HT1080 (cell line): ENCODE data around the gene HYPK. TPM values are rescaled to one million over a fixed set of nuclear protein-coding genes. Genes with fewer than 3 reads are reported as not detected.
"Not testable (repeated sequence)": the region's sequence is repeated elsewhere in the genome, so short reads cannot be mapped to it uniquely, and the experiment has no call there.

ENCODE experiments used
- DNase-seq: peaks from one replicate; pipeline ENCODE4 v3.0.0-alpha.2; 2015; ENCODE audit warnings: low read depth
- total RNA-seq: library from RNA; depleted of rRNA; stranded (reverse); fragments of >200 nt; shearing (Covaris generic); gene quantifications from 2 replicates; pipeline ENCODE4 v1.2.3, GENCODE V29; 2014

The HYPK gene
- total RNA-seq, 1 experiment from 2014 or later = 26.9 TPM

DNA sequence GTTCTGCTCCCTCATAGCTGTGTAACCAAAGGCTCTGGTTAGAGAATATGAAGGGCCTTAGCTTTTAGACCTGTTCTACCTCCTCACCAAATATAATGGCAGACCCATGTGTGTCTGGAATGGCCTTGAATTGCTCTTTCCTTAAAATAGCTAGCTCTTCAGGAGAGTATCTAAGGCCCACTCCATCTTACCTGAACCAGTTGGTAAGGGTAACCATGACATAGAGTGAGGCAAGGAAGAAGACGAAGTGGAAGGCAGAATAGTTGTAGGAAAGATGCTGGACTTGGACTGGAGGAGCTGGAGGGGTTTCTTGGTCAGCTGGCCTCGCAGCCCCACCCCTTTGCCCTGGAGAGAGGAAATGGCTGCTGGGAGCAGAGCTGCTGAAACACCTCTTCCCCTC is 5.2 kb upstream of the HYPK start:
- DNase-seq = no peak

DNA sequence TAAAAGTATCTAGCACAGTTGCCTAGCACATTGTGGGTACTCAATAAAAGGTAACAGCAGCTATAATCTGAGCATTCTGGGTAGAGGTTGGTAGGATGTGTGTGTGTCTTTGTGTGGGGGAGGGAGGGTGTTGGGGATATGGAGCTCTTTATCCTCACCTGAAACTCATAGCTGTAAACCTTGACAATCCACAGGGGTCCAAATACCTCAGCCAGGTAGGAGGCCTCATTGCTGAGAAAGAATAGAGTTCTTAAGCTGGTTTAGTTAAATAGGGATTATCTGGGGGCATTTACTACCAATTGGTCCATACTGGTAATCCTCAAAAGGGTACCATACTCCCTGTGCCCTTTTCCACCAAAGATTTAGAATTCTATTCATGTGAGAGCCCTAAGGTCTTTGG is 4.4 kb upstream of the HYPK start:
- no peak for DNase-seq

DNA sequence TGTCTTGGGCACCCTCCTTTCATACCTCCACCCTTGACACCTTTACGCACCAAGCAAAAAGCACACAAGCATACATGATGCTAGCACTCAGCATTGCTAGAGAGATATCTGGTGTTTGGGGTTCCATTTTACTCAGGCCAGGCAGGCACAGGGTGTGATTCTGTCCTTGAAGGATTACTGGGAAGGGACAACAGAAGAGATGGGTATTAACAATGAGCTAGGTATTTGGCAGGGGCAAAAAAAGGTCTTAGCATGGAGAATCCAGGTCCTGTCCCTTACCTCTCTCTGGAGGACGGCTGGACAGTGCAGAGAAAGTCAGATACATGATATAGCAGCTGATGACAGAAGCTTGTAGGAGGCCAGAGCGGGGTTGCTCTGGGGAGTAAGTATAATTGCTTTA is 3.8 kb upstream of the HYPK start:
- no peak for DNase-seq

DNA sequence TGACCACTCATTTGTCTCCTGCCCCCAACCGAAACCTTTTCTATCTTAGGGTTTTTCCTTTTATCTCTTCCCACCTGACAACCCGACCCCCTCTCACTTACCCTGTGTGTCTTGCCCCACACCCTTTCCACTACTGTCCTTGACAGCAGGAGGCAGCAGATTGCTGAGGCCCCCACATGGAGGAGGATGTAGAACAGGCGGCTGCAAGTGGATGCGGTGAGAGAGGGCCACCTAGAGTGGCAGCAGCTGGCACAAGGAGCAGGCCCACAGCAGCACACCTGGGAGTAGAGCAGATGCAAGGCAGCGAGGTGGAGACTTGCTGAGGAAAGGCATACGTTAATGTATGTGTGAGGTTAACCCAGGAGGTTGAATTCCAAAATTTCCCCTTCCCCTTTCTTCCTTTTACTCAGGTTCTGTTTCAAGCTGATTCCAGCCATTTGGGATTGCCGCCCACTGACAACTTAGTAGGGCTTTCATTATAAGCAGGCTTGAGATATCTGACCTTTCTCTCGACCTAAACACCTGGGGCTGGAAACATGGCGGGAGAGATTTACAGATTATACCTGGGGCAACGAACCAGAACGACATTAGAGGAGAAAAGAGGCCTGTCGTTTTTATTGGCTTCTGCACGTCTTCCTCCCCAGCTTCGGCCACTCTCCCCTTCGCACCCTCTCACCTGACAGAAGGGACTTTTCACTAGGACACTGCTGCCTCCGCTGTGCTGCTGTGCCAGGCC is 1.0 kb upstream of the HYPK start:
- no peak for DNase-seq

DNA sequence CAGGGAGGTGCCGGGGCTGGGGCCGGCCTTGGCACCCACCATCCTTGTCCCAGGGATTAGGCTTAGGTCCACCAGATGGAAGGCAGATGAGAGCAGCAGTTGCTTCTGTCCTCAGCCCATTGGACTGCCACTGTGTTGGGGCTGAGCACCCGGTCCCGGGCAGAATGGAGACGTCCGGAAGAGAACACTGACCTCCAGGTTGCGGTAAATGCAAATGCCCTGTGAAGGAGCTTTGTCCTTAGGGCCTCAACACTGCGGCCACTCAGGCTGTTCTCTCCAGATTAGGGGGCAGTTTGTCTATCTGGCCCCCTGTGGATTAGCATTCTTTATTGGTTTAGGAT is 484 bp upstream of the HYPK start, which contains the start of gene SERINC4:
Gene SERINC4 (minus strand): TSS at position 276 of the 341 bp plus-strand sequence. CDS start 234 bp downstream, at position 42.
- no peak for DNase-seq

DNA sequence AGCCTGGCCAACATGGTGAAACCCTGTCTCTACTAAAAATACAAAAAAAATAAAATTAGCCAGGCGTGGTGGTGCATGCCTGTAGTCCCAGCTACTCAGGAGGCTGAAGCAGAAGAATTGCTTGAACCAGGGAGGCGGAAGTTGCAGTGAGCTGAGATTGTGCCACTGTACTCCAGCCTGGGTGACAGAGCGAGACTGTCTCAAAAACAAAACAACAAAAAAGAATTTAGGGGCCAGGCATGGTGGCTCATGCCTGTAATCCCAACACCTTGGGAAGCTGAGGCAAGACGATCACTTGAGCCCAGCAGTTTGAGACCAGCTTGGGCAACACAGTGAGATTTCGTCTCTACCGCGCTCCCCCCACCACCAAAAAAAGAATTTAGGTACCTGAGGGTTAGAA is 2.3 kb downstream of the HYPK start:
- DNase-seq = not testable (repeated sequence)

DNA sequence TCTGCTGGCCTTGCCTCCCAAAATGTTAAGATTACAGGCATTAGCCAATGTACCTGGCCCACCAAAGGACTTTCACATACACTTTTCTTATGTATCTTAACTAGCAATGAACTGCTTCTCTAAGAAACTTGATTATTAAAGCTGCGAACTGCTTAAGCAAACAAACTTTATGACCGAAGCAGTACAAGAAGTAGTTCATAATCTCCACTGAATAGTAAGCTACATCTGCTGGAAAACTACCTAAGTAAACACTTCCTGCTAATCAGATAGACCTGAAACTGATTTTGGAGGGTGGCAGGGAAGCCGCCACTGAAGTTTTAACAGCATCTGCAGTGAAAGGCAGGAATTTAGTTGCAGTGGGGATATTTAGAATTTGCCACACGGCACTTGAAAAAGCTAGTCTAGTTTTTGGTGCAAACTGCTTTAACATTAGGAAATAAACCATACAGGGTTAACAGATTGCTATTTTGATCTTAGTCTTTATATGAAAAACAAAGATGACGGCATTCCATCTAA is 8.1 kb downstream of the HYPK start:
- DNase-seq = no peak

DNA sequence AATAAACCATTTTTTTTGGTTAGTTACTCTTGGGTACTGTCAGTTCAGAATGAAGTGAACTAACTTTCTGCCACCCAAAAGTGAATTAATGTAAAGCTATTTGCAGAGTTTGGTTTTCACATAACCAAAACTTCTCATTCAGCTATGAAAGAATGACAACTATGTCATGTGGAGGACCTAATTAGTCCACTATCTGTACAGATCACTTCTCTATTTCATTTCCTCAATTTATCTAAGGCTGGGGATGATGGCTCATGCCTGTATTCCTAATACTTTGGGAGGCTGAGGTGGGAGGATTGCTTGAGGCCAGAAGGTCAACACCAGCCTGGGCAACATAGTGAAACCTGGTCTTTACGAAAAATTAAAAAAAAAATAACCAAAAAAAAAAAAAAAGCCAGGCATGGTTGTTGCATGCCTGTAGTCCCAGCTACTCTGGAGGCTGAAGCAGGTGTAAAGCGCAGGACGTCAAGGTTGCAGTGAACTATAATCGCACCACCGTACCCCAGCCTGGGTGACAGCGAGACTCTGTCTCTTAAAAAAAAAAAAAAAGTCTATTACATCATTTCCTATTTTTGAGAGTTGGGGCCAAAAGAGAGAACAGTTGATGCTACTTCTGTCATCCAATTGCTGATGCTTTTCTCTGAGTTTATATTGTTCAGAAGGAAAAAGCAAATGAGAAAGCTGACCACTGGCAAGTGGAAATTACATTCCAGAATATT is 8.7 kb downstream of the HYPK start:
- no peak for DNase-seq

DNA sequence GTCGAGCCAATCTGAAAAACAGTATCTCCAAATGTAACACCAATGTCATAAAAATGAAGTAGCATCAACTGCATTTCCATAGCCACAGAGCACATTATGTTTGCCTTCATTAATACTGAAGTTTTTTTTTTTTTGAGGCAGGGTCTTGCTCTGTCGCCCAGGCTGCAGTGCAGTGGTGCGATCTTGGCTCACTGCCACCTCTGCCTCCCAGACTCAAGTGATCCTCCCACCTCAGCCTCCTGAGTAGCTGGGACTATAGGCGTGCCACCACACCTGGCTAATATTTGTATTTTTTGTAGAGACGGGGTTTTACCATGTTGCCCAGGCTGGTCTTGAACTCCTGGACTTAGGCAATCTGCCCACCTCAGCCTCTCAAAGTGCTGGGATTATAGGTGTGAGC is 14.7 kb downstream of the HYPK start:
- DNase-seq = not testable (repeated sequence)

DNA sequence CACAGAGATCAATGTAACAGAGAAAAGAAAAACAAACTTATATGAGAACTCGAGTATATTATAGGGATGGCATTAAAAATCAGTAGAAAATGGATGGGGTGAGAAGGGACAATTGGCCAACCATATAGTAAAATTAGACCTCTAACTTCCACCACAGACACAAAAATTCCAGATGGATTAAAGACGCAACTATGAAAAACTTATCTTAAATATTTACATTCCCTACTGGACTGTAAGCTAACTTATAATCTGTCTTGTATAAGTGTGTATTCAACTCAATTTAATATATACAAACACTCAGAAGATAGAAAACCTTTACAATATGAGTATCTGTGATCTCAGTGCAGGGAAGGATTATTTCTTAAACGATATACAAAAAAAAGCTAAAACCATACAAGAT is 21.1 kb downstream of the HYPK start:
- no peak for DNase-seq

DNA sequence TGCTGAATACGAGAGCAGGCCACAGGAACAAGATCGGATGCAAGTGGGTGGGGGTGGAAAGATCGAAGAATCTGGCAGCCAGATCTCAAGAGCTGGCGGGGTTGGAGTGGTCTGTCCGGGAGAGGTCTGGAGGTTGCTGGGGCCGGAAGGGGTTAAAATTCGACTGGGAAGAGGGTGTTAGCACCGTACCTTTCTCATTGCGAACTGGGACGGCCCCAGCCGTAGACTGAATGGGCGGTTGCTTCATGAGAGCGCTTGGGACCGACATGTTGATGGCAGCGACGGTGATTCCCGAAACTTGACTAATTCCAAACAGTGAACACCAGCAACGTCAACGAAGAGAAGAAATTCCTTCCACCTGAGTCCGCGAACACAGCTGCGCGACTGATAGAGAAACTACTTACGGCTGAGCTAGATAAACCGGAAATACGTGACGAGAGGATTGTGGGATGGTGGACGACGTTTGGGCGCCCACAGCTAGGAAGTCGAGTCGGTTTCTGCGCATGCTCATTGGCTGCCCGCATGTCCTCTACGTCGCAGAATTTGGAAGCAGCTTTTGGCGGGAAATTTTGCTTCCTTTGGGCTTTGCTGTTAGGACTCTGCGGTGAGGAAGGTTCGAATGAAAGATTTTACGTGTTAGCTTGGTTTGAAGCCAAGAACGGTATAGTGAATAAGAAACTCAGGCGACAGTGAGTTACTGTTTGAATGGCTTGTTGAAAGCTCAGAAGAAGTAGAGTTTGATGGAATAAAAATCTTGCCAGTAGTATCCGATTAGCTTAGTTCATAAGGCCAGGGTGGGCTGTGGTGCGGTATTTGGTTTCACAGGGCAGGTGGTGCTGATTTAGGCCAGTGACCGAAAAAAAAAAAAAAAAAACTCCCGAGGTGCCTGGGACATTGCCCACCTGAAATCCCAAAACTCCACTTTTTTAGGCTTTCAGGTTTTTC is 24.2 kb downstream of the HYPK start, which contains the start of gene MFAP1:
Gene MFAP1 (minus strand): TSS at position 389 of the 945 bp plus-strand sequence. CDS start 121 bp downstream, at position 268.
- peak; percentile 95 for DNase-seq

DNA sequence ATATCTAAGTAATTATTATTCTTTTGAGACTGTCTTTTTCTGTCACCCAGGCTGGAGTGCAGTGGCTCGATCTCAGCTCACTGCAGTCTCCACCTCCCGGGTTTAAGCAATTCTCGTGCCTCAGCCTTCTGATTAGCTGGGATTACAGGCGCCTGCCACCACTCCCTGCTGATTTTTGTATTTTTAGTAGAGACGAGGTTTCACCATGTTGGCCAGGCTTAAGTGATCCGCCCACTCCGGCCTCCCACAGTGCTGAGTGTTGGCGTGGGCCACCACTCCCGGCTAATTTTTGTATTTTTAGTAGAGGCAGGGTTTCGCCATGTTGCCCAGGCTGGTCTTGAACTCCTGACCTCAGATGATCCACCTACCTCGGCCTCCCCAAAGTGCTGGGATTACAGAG is 24.9 kb downstream of the HYPK start:
- DNase-seq = not testable (repeated sequence)

DNA sequence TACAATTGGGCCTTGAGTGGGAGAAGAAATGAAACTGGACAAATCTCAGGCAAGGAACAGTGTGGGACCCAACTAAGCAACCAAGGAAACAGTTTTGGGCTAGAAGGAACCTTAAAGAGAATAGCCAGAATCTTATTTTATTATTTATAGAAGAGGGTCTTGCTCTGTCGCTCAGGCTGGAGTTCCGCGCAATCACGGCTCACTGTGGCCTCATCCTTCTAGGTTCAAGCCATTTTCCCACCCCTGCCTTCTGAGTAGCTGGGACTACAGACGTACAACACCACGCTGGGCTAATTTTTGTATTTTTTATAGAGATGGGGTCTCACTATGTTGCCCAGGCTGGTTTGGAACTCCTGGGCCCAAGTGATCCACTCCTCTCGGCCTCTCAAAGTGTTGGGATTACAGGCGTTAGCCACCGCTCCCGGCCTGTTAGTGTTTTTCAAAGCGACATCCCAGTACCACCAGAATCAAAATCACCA is 25.7 kb downstream of the HYPK start:
- DNase-seq = no peak

DNA sequence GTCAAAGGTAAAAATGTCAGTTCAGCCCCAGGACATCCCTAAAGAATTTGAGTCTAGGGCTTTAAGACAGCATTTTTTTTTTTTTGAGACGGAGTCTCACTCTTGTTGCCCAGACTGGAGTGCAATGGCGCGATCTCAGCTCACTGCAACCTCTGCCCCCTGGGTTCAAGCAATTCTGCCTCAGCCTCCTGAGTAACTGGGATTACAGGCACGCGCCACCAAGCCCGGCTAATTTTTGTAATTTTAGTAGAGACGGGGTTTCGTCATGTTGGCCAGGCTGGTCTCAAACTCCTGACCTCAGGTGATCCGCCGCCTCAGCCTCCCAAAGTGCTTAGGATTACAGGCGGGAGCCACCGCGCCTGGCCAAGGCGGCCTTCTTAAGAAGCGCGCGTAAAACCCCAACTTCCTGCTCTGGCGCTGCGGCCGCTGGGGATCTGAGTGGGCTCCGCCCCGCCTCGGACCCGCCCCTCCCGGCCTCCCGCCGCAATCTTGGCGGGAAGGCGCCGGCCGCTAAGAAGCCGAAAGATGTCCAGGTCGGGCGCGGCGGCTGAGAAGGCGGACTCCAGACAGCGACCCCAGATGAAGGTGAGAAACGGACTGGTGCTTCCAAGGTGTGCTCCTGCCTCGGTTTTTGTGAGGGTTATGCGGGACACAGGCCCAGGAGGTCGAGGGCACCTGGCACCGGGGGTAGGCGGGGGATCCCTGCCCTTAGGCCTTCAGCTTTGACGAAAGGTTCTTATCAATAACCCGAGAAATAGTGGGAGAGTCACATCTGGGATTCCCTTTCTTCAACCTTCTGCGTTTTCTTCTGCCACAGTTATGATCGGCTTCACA is 26.3 kb downstream of the HYPK start, which contains the start of gene WDR76:
Gene WDR76 (plus strand): TSS at position 495 of the 834 bp plus-strand sequence. CDS start 31 bp downstream, at position 526.
- peak; percentile 81 for DNase-seq

DNA sequence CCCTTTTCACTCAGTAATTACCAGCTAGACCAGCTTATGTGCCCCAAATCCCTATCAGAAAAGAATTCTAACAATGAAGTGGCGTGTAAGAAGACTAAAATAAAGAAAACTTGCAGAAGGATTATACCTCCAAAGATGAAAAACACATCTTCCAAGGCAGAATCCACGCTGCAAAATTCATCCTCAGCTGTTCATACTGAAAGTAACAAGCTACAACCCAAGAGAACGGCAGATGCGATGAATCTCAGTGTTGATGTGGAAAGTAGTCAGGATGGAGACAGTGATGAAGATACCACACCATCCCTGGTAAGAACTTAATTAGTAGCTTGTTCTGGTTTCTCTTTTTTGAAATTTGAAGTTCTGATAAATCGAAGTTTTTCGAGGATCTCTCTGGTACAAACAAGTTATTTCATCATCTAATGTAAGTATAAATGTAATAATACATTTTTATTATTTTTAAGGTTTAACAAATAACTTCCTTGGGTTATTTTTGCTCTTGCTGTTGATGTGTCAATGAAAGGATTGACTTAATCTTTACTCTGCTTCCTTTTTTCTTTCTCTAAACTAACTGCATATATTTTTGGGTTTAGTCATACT is 27.8 kb downstream of the HYPK start:
- no peak for DNase-seq

DNA sequence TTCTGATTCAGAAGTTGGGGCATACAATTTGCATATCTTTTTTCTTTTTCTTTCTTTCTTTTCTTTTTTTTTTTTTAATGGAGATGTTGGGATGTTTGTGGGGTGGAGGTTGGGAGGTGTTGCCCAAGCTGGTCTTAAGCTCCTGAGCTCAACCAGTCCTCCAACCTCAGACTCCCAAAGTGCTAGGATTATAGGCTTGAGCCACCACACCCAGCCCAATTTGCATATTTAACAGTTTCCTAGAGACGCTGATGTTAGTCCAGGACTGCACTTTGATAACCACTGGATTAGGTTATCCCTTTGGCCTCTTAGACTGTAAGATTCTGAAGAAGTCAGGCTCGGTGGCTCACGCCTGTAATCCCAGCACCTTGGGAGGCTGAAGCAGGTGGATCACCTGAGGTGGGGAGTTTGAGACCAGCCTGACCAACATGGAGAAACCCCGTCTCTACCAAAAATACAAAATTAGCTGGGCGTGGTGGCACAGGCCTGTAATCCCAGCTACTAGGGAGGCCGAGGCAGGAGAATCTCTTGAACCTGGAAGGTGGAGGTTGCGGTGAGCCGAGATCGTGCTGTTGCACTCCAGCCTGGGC is 29.6 kb downstream of the HYPK start:
- not testable (repeated sequence) for DNase-seq

DNA sequence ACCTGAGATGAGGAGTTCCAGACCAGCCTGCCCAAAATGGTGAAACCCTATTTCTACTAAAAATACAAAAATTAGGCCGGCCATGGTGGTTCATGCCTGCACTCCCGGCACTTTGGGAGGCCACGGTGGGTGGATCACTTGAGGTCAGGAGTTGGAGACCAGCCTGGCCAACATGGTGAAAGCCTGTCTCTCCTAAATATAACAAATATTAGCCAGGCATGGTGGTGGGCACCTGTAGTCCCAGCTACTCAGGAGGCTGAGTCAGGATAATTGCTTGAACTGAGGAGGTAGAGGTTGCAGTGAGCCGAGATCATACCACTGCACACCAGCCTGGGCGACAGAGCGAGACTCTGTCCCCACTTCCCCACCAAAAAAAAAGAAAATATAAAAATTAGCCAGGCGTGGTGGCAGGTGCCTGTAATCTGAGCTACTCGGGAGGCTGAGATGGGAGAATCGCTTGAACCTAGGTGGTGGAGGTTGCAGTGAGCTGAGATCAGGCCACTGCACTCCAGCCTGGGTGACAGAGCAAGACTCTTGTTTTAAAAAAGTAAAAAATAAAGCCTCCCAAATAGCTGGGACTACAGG is 30.4 kb downstream of the HYPK start:
- not testable (repeated sequence) for DNase-seq

DNA sequence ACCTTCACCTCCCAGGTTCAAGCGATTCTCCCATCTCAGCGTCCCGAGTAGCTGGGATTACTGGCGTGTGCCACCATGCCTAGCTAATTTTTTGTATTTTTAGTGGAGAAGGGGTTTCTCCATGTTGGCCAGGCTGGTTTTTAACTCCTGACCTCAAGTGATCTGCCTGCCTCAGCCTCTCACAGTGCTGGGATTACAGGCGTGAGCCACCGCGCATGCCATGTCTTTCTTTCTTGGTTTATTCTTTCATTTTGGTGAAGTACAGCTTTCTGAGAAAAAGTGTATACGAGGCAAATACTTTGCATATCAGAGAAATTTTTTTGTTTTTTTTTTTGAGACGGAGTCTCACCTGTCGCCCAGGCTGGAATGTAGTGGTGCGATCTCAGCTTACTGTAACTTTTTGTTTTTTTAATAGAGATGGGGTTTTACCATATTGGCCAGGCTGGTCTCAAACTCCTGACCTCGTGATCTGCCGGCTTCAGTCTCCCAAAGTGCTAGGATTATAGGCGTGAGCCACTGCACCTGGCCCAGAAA is 31.2 kb downstream of the HYPK start:
- not testable (repeated sequence) for DNase-seq

DNA sequence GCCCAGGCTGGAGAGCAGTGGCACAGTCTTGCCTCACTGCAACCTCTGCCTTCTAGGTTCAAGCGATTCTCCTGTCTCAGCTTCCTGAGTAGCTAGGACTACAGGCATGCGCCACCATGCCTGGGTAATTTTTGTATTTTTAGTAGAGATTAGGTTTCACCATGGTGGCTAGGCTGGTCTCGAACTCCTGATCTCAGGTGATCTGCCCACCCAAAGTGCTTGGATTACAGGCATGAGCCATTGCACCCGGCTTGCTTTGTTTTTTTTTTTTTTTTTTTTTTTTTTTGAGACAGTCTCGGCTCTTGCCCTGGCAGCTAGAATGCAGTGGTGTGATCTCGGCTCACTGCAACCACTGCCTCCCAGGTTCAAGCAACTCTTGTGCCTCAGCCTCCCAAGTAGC is 32.1 kb downstream of the HYPK start:
- not testable (repeated sequence) for DNase-seq
